ENCODE measurements around the gene KLF16. TPM values are rescaled to one million over a fixed set of nuclear protein-coding genes. Genes with fewer than 3 reads are reported as not detected.
A peak's percentile ranks its signal among the peaks of the same experiment; 100 is the strongest.
"Not testable (repeated sequence)": the region's sequence is repeated elsewhere in the genome, so short reads cannot be mapped to it uniquely, and the experiment has no call there.

The KLF16 gene
- polyA plus RNA-seq, 4 donors: 4.5 to 10.2 (median 6.5) TPM

GRCh38 chr19:1884719-1885334, 21.4 kb upstream of the KLF16 start:
- no peak for DNase-seq (ENCODE audit: low read depth in 4 of 4, low spot score in 3 of 4)

GRCh38 chr19:1884291-1884718, 20.9 kb upstream of the KLF16 start:
- DNase-seq (ENCODE audit: low read depth in 4 of 4, low spot score in 3 of 4): no peak

GRCh38 chr19:1883784-1884183, 20.4 kb upstream of the KLF16 start:
- no peak for DNase-seq (ENCODE audit: low read depth in 4 of 4, low spot score in 3 of 4)

- no peak for DNase-seq (ENCODE audit: low read depth in 4 of 4, low spot score in 3 of 4)
Measured at GRCh38 chr19:1882786-1883692, 19.7 kb upstream of the KLF16 start.

- no peak for DNase-seq (ENCODE audit: low read depth in 4 of 4, low spot score in 3 of 4)
Measured at GRCh38 chr19:1882089-1882785, 18.9 kb upstream of the KLF16 start.

- DNase-seq (ENCODE audit: low read depth in 4 of 4, low spot score in 3 of 4): not testable (repeated sequence)
Measured at GRCh38 chr19:1881393-1882088, 18.2 kb upstream of the KLF16 start.

GRCh38 chr19:1880611-1881392, 17.4 kb upstream of the KLF16 start:
- DNase-seq (ENCODE audit: low read depth in 4 of 4, low spot score in 3 of 4): no peak

- not testable (repeated sequence) for DNase-seq (ENCODE audit: low read depth in 4 of 4, low spot score in 3 of 4)
Measured at GRCh38 chr19:1879982-1880381, 16.6 kb upstream of the KLF16 start.

- not testable (repeated sequence) for DNase-seq (ENCODE audit: low read depth in 4 of 4, low spot score in 3 of 4)
Measured at GRCh38 chr19:1878583-1878982, 15.2 kb upstream of the KLF16 start.

- DNase-seq (ENCODE audit: low read depth in 4 of 4, low spot score in 3 of 4): not testable (repeated sequence)
Measured at GRCh38 chr19:1877280-1877660, 13.9 kb upstream of the KLF16 start.

GRCh38 chr19:1876496-1877279, 13.3 kb upstream of the KLF16 start:
- not testable (repeated sequence) for DNase-seq (ENCODE audit: low read depth in 4 of 4, low spot score in 3 of 4)

- DNase-seq (ENCODE audit: low read depth in 4 of 4, low spot score in 3 of 4): peak in 2 of 4 donors; percentile 75 to 81
Measured at GRCh38 chr19:1875646-1876495, 12.5 kb upstream of the KLF16 start.

GRCh38 chr19:1875265-1875645, 11.9 kb upstream of the KLF16 start:
- not testable (repeated sequence) for DNase-seq (ENCODE audit: low read depth in 4 of 4, low spot score in 3 of 4)

GRCh38 chr19:1874554-1875185, 11.3 kb upstream of the KLF16 start:
- DNase-seq (ENCODE audit: low read depth in 4 of 4, low spot score in 3 of 4): no peak

GRCh38 chr19:1873524-1874473, 10.4 kb upstream of the KLF16 start:
- no peak for DNase-seq (ENCODE audit: low read depth in 4 of 4, low spot score in 3 of 4)

GRCh38 chr19:1872807-1873523, 9.6 kb upstream of the KLF16 start:
- no peak for DNase-seq (ENCODE audit: low read depth in 4 of 4, low spot score in 3 of 4)
